Stimulated activated CD4-positive, alpha-beta T cell treated with anti-CD3 and anti-CD28 coated beads, Interleukin-4, amount 100 ng/mL, for 24 hours (primary cell): ENCODE measurements around the gene KLK12.
"Not testable (repeated sequence)": the region's sequence is repeated elsewhere in the genome, so short reads cannot be mapped to it uniquely, and the experiment has no call there.

ENCODE experiments used
- DNase-seq: peaks from one replicate; pipeline ENCODE4 v3.0.0-alpha.2; 2020

The KLK12 gene

DNA sequence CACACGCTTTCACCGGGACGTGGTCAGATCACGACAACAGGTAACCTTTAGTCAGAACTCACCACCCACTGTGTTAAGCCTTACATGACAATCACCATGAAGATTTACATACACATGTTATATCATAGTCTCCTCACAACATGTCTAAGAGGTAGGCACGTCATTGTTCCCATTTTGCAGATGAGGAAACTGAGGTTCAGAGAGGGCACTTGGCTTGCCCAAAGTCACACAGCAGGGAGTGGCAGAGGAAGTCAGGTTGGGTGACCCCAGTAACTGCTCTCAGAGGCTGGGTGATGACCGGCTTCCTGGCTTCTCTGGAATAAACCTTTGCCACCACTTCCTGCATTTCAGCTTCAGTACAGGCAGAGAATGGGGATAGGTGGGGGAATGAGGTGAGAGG is 20.6 kb downstream of the KLK12 start:
- no peak for DNase-seq

DNA sequence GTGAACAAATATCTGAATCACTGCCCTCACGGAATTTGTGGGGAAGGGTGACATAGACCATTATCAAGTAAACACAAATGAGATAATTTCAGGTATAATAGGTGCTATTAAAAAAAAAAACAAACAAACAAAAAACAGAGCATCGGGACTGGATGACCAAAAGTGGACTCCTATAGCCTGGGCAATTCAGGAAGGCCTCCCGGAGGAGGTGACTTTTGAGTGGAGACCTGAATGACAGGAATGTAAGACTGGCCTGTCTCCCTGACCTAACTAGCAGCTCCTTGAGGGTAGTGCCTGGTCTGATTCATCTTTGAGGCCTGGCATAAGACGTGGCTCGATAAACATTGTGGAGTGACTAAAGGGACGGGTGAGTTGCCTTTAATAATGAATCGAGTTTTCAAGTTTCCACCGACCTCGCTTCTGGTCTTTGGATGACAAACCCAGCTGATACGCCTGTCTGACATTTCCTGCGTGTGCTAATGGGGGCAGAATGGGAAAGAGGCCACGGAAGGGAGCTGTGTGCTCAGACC is 22.1 kb downstream of the KLK12 start:
- DNase-seq, result no peak

DNA sequence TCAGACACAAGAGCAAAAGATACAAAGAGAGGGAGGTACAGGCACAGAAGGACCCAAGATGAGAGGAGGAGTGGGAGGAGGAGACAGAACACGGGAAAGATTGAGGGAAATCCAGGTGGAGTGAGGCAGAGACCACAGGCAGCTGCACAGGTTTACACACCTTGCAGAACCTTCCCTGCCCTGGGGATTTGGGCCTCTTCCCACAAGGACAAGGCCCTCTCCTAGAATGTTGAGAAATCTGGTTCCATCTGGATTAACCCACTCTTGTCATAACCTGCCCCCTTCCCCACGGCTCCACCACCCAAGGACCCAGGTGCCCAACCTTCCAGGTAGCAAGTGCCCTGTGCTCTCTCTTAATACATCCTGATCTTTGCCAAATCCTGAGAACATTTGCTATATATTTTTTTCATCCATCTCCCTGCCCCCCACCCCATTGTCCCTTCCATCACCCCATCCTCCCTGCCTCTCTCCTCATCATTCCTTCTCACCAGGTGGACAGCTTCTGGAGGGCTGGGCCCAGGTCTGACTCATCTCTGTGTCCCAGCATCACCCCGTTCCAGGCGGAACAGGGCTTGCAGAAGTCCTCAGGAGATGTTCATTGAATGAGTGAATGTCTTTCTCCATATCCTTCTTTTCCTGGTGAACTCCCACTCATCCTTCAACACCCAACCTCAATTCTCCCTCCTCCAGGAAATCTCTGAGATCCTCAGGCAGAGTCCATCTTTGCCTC is 24.6 kb downstream of the KLK12 start:
- DNase-seq, result no peak

DNA sequence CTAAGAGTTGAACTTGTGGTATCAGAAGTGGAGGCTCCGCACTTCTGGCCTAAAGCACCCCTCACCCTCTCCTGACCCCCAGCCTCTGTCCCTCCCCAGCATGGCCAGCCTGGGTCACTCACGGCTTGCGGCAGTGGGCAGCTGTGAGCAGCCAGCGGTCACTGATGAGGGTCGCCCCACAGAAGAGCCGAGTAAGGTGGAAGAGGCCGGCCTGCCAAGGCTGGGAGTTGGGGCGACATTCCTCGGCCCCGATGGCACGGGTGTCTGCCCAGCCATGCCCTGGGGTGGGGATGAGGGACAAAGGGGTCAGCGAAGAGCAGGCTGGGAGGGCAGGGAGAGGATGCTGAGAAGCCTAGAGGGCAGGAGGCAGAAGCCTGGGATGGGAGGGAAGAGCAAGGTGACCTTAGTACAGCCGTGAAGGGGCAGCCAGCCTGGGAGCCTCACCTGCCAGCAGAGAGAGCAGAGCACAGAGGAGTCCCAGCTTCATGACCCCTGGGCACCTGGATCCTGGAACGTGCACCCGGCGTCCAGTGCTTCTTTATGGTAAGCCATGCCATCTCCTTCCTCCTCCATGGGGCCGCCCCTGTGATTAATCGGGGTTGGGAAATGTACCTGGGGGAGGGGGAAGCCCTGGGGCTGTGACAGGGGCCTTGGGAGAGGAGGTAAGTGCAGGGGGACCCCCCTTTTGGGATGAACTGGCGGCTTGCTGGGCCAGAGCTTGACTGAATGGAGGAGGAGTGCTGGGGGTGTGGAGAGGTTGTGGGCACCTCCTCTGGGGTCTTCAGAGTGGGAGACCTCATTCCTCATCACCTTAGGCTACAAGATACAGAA is 25.5 kb downstream of the KLK12 start:
- no peak for DNase-seq

GRCh38 chr19:51007488-51007887 is 27.3 kb downstream of the KLK12 start:
- no peak for DNase-seq

DNA sequence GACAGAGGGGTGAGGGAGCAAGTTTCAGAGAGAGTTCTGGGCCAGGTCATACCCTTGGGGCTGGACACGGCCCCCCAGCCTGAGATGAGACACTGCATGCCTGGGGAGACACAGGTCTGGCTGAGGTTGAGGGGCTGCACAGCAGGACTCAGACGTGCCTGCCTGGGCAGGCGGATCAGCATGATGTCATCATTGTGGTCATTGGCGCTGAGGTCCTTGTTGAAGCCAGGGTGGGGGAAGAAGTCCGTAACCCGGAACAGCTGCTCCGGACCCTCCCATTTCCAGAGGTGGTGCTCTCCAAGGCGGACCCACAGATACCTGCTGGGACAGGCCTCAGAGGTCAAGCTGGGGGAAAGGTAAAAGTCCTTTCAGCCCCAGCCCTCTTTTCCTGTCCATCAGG is 28.4 kb downstream of the KLK12 start:
- no peak for DNase-seq

- DNase-seq, result no peak
Measured at GRCh38 chr19:51005248-51005647, 29.6 kb downstream of the KLK12 start.

GRCh38 chr19:51003316-51003715 is 31.5 kb downstream of the KLK12 start:
- no peak for DNase-seq

DNA sequence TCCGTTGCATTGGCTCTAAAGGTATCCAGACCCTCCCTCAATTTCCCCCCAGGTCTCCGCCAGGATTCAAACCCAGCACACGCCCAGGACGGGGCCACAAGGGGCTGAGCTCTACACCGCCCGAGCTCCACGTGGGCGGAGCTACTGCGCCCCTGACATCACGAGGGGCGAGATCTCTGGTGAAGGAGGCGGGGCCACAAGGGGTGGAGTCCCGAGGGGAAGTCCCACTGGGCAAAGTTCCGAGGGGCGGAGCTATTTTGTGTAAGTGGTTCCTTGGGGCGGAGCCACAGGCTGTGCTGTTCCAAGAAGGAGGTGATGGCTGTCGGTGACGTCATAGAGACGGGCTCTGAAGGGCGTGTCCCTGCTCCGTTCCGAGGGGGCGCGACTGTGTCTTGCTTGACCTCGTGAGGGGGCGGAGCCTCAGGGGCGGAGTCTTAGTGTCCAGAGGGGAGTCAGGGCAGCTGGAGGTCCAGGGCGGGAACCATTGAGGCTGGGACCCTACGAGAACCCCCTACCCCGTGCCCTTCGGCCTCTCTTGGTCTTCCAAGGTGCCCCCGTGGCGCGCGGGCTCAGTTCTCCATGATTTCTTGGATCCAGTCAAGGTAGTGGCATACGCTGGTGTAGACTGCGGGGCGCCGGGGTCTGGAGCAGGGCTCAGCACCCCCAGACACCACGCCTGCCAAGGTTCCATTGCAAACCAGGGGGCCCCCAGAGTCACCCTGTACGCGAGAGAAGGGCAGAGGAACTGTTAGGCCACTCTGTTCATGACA is 32.1 kb downstream of the KLK12 start:
- DNase-seq, result no peak

DNA sequence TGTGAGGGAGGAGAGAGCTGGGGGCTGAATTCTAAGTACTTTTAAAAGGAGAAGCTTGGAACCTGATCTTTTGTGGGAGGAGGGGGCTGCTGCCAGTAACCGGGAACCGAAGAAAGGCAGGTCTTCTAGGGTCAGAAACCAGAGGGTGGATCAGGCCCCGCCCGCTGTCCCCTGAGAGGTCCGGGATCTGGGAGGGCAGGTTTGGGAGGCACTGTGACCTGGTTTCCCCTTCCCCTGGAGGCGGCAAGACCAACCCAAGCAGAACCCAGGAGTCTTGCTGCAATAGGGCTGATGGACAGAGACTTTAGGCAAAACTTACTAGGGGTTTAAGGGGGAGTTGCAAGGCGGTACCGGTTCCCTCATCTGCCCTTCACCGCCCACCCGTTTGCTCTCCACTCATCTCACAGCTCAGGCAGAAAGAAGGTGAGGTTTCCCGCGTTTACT is 32.7 kb downstream of the KLK12 start:
- DNase-seq, result no peak

- DNase-seq, result no peak
Measured at GRCh38 chr19:51001515-51001914, 33.3 kb downstream of the KLK12 start, which contains the start of gene KLK8. TSS of gene KLK8 (minus strand) at chr19:51001604. CDS start at chr19:51001167, 437 bp downstream.

DNA sequence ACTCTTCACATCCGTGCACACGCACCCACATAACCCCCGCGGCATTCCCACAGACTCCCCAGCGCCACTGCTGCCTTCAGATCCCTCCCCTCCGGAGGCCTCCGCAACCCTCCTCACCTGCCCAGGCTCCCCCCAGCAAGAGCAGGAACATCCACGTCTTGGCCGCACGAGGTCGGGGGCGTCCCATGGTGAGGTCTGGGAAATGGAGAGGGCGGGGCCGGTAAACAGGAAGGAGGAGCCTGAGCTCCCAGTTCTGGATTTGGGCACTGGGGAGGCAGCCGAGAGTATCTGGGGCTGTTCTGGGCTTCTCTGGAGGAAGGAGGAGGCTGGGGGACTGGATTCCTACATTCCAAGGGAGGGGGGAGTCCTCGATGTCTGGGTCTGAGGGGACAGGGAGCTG is 33.8 kb downstream of the KLK12 start:
- DNase-seq, result no peak

- no peak for DNase-seq
Measured at GRCh38 chr19:51000426-51000825, 34.4 kb downstream of the KLK12 start.

DNA sequence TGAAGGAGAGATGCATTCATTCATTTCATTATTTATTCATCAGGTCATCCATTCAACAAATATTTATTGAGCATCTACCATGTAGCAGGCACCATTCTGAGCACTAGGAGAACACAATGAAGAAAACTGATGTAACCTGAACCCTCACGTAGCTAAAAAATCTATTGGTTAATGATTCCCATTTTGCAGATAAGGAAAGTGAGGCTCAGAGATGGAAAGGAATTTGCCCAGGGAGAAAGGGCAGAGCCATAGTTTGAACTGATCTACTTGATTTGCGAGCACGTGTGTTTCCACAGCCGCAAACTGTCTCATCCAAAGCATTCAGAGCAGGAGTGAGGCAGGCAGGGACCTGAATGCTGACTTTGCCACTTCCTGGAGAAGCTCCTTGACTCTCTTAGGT is 36.1 kb downstream of the KLK12 start:
- DNase-seq, result no peak

GRCh38 chr19:50998061-50998460 is 36.7 kb downstream of the KLK12 start:
- DNase-seq, result no peak

- no peak for DNase-seq
Measured at GRCh38 chr19:50994129-50994528, 40.7 kb downstream of the KLK12 start.

DNA sequence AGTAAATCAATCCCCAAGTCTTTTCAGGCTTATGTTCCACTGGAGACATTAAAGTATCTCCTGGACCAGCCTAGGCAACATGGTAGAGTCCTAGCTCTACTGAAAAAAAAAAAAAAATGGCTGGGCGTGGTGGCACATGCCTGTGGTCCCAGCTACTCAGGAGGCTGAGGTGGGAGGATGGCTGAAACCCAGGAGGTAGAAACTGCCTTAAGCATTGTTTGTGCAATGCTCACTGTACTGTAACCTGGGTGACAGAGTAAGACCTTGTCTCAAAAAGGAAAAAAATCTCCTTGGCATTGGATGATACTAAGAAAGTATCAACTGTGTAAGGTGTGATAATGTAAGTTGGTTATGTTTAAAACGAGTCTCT is 42.2 kb downstream of the KLK12 start:
- no peak for DNase-seq

DNA sequence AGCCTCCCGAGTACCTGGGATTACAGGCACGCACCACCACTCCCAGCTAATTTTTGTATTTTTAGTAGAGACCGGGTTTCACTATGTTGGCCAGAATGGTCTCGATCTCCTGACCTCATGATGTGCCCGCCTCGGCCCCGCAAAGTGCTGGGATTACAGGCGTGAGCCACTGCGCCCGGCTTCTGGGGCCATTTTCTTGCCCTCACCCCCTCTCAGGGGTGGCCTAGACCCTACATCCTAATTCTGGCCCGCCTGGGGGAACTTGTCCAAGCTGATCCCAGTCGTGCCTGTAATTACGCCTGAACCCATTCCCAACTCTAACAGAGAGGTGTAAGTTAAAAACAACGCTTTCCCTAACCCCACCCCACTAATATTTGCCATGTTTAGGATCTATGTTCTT is 50.4 kb downstream of the KLK12 start:
- not testable (repeated sequence) for DNase-seq

GRCh38 chr19:50983625-50984292 is 51.0 kb downstream of the KLK12 start, which contains the start of gene KLK7:
TSS of gene KLK7 (minus strand) at chr19:50983917. CDS start at chr19:50982399, 1,518 bp downstream.
- DNase-seq, result no peak

- no peak for DNase-seq
Measured at GRCh38 chr19:50982186-50982585, 52.6 kb downstream of the KLK12 start.

- DNase-seq, result no peak
Measured at GRCh38 chr19:50981587-50982146, 53.1 kb downstream of the KLK12 start.

DNA sequence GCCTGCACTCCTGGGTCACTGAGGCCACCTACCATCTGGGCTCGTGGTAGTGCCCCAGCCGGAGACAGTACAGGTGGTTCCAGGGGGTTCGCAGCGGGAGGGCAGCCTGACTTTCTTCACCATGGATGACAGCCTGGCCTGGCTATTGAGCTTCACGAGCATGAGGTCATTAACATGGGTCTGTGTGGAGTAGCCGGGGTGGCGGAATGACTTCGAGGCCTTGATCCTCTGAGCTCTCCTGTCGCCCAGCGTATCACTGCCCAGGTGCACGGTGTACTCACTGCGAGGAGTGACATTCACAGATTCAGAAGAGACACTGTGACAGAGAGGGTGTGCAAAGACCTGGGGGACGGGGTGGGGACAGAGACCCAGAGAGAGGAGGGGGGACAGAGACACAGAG is 54.6 kb downstream of the KLK12 start:
- DNase-seq, result no peak
